ENCODE results near the gene PPP2R1A.
A peak's percentile ranks its signal among the peaks of the same experiment; 100 is the strongest.
"Not testable (repeated sequence)": the region's sequence is repeated elsewhere in the genome, so short reads cannot be mapped to it uniquely, and the experiment has no call there.

PPP2R1A gene

GRCh38 chr19:52200044-52200443 is 10.2 kb downstream of the PPP2R1A start:
- H3K4me3 ChIP-seq (ENCODE audit: low read length): no peak overlapping the region
- TF ChIP-seq, protein P1, sequence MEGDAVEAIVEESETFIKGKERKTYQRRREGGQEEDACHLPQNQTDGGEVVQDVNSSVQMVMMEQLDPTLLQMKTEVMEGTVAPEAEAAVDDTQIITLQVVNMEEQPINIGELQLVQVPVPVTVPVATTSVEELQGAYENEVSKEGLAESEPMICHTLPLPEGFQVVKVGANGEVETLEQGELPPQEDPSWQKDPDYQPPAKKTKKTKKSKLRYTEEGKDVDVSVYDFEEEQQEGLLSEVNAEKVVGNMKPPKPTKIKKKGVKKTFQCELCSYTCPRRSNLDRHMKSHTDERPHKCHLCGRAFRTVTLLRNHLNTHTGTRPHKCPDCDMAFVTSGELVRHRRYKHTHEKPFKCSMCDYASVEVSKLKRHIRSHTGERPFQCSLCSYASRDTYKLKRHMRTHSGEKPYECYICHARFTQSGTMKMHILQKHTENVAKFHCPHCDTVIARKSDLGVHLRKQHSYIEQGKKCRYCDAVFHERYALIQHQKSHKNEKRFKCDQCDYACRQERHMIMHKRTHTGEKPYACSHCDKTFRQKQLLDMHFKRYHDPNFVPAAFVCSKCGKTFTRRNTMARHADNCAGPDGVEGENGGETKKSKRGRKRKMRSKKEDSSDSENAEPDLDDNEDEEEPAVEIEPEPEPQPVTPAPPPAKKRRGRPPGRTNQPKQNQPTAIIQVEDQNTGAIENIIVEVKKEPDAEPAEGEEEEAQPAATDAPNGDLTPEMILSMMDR (IDR thresholded peaks at IDR 0.05; ENCODE audit: insufficient read depth, low read depth, low read length, missing control alignments): no peak
- peak; percentile 85 for DNase-seq (ENCODE audit: low read depth)

DNA sequence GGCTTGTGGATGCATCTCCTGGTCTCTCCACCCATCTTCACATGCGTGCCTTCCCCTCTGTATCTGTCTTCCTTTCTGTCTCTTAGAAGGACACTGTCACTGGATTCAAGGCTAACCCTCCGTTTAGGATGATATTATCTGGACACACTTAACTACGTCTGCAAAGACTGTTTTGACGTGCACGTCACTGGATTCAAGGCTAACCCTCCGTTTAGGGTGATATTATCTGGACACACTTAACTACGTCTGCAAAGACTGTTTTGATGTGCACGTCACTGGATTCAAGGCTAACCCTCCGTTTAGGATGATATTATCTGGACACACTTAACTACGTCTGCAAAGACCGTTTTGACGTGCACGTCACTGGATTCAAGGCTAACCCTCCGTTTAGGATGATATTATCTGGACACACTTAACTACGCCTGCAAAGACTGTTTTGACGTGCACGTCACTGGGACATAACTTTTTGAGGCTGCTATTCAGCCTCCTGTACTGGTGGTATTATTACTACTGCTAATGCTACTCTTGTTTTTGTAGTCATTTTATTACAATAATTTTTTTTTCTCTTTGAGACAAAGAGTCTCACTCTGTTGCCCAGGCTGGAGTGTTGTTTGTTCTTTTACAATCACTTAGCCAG is 11.0 kb downstream of the PPP2R1A start:
- not testable (repeated sequence) for DNase-seq (ENCODE audit: low read depth); H3K4me3 ChIP-seq (ENCODE audit: low read length)

- no peak for DNase-seq (ENCODE audit: low read depth)
- no peak overlapping the region for H3K4me3 ChIP-seq (ENCODE audit: low read length)
- TF ChIP-seq, protein P1 (IDR thresholded peaks at IDR 0.05; ENCODE audit: insufficient read depth, low read depth, low read length, missing control alignments): no peak
Observed at GRCh38 chr19:52206481-52206880, 16.6 kb downstream of the PPP2R1A start.

GRCh38 chr19:52211203-52211602 is 21.4 kb downstream of the PPP2R1A start:
- DNase-seq (ENCODE audit: low read depth): no peak
- TF ChIP-seq, protein P1 (IDR thresholded peaks at IDR 0.05; ENCODE audit: insufficient read depth, low read depth, low read length, missing control alignments): no peak
- no peak overlapping the region for H3K4me3 ChIP-seq (ENCODE audit: low read length)

DNA sequence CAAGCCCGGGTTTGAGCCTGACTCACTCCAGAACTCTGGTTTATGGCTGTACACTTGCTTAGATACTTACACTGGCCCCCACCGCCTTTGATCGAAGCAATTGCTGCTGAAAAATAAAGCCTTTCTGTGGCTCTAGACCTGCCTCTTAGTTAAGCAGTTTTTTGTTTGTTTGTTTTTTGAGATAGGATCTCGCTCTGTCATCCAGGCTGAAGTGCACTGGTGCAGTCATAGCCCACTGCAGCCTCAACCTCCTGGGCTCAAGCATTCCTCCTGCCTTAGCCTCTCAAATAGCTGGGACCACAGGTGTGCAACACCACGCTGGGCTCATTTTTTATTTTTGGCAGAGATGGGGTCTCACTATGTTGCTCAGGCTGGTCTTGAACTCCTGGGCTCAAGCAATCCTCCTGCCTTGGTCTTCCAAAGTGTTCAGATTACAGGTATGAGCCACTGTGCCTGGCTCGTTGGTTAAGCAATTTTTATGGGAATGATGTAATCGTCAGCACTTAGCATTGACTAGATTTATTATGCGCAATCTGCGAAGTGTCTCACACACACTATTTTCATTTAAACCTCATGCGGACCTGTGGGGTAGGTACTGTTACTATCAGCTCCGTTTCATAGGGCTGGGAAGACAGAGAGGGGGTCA is 22.2 kb downstream of the PPP2R1A start:
- H3K4me3 ChIP-seq (ENCODE audit: low read length): no peak overlapping the region
- peak; percentile 25 for DNase-seq (ENCODE audit: low read depth)
- TF ChIP-seq, protein P1 (IDR thresholded peaks at IDR 0.05; ENCODE audit: insufficient read depth, low read depth, low read length, missing control alignments): no peak

DNA sequence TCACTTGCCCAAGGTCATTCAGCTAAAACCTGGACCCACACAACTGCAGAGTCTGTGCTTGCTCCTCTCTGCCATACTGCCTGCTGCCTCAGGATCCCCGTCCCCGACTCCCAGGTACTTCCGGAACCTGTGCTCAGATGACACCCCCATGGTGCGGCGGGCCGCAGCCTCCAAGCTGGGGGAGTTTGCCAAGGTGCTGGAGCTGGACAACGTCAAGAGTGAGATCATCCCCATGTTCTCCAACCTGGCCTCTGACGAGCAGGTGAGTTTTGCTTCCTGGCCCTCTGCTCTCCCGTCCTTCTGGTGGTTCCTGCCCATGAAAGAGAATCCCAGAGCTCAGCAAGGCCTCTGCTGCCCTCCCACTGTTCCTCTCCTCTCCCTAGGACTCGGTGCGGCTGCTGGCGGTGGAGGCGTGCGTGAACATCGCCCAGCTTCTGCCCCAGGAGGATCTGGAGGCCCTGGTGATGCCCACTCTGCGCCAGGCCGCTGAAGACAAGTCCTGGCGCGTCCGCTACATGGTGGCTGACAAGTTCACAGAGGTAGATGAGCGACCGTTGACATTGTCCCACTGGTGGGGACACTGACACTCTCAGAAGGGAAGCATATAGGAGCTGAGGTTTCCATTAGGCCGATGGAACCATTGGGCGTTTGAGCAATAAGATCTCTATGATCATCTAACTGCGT is 22.9 kb downstream of the PPP2R1A start:
- no peak overlapping the region for H3K4me3 ChIP-seq (ENCODE audit: low read length)
- DNase-seq (ENCODE audit: low read depth): no peak
- TF ChIP-seq, protein P1 (IDR thresholded peaks at IDR 0.05; ENCODE audit: insufficient read depth, low read depth, low read length, missing control alignments): no peak

DNA sequence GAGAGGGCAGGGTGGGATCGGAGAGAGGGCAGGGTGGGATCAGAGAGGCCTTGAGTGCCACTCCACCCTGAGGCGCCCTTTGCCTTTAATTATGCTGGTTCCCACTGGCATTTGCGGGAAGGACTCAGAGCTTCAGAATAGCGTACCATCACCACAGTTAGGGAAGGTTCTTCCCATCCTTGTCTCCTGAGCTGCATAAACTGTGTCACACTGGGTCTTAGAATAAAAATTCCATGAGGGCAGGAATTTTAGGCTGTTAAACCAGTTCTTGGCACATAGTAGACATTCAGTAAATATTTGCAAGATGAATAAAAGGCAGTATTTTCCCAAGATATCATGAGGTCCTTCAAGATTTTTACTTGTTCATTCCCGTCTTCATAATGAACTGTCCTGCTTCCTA is 24.4 kb downstream of the PPP2R1A start:
- TF ChIP-seq, protein P1 (IDR thresholded peaks at IDR 0.05; ENCODE audit: insufficient read depth, low read depth, low read length, missing control alignments): no peak
- H3K4me3 ChIP-seq (ENCODE audit: low read length): no peak overlapping the region
- DNase-seq (ENCODE audit: low read depth): peak; percentile 6
